ENCODE measurements around the gene SLC6A13. TPM values are rescaled to one million over a fixed set of nuclear protein-coding genes. Genes with fewer than 3 reads are reported as not detected.

Gene SLC6A13
- total and polyA plus RNA-seq, 2 experiments from 2014 or later = not detected

DNA sequence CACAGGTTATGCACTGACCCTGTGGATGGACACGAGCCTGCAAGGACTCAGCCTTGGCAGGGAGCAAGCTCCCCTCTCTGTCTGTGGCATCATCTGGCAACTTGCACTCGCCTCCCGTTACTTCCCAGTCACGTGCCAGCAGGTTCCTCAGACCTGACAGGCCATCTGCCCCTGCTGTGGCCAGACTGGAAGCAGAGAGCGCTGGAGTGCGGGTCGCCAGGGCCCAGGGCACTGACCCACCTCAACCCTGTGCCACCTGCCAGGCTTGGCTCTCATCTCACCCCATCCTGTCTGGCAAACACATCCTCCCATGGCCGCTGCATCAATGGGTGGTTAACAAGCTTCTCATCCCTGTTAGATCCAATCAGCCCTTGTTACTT, 77.1 kb downstream of the SLC6A13 start:
- Histone ChIP-seq H3K79me2 (ENCODE audit: insufficient read depth) (no peaks in the 10 kb centered on the region), H3K27me3 (replicated peaks; ENCODE audit: insufficient read depth) (0 out of 2 replicates have a peak, but pooled peaks cover 6% of the 10 kb centered on the region), H3K4me2 (ENCODE audit: unreplicated experiment) (no peak overlapping the region), H3K27ac (no peak overlapping the region), H3K36me3 (ENCODE audit: low read depth) (no peaks in the 10 kb centered on the region), H3K9me2 (ENCODE audit: insufficient read depth) (no peaks in the 10 kb centered on the region), H3K9ac (no peak overlapping the region), H3K4me3 (no peak overlapping the region), H4K20me1 (ENCODE audit: insufficient read depth) (no peaks in the 10 kb centered on the region), H2AFZ (no peak overlapping the region), H3K9me3 (ENCODE audit: low read depth) (no peaks in the 10 kb centered on the region), H3K4me1 (ENCODE audit: insufficient read depth) (0 out of 2 replicates have a peak, but pooled peaks cover 3% of the 10 kb centered on the region), H3F3A (ENCODE audit: insufficient read depth) (no peaks in the 10 kb centered on the region; the same call in 1 of the 2 replicates)
- in situ Hi-C loops (cut with MboI) = no loop called here
- no peak for DNase-seq
- no peak for TF ChIP-seq EZH2phosphoT487 (IDR thresholded peaks at IDR 0.05; ENCODE audit: insufficient read depth, low read depth)
- no peak for TF ChIP-seq EZH2 (IDR thresholded peaks at IDR 0.05; ENCODE audit: insufficient read depth, poor library complexity, severe bottlenecking)
- 61 to 69% methylated on average over 7 to 8 of the region's 8 CpGs for WGBS, 2 experiments (ENCODE audit: low coverage in 1 of 2, low lambda C conversion rate in 2 of 2, missing lambda C conversion rate in 2 of 2)

DNA sequence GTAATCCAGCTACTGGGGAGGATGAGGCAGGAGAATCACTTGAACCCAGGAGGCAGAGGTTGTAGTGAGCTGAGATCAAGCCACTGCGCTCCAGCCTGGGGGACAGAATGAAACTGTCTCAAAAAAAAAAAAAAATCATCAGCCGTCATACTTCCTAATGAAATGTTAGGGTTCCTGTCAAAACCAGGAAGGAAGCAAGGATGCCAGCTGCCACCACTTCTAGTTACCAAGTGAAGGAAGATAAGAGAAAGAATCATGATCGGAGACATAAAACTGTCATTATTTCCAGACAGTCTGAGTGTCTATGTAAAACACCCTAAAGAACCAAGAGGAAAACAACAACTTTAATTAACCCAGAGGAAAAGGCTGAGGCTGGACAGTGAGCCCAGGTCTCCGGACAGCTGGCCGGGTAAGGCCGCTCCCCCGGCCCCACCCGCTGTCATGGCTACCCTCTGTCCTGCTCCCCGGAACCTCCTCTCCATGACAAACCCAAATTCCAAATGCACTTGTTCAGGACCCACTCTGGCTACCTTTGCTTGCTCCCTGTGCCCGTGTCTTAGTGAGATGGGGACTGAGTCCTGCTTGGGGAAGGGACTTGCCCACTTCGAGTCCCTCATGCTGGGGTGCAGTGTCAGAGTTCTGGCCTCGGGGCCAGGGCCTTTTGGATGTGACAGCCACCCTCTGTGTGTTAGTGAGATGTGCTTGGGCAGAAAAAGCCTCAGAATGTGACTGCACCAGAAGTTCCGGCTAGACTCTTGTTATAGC, 77.6 kb downstream of the SLC6A13 start:
- H2AFZ ChIP-seq = no peak overlapping the region
- no peak for DNase-seq

DNA sequence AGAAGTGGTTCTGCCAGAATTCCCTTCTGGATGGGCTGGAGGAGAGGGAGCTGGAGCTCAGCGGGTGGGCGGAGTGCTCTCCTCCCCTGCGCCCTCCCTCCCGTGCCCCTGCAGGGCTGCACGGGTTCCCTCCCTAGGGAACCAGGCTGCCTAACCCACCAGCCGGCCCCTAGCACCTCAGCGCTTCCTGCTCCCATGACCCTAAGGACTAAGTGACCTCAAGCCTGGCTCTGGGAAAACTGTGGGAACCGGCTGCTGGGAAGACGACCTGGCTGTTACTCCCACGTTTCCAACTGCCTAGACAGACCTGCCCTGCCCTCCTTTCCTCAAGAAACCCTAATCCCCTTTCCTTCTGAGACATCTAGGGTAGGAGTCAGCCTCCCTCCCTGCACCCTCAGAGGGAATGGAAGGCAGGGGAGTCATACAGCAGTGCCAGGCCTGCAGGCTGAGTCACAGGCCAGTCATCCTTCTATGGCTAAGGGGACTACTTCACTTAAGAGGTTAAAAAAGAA, 80.2 kb downstream of the SLC6A13 start:
- Histone ChIP-seq H3K9ac (no peak overlapping the region), H3K27ac (no peak overlapping the region; the same call in 1 of the 2 replicates), H3K27me3 (replicated peaks; ENCODE audit: insufficient read depth) (no peaks in the 10 kb centered on the region)

More for the DNA sequence above, 77.6 kb downstream of the SLC6A13 start:
- WGBS, 2 experiments (ENCODE audit: low coverage in 1 of 2, low lambda C conversion rate in 2 of 2, missing lambda C conversion rate in 2 of 2) = 81 to 83% methylated on average over 13 of the region's 13 CpGs
- Histone ChIP-seq H3K9me2 (ENCODE audit: insufficient read depth) (no peaks in the 10 kb centered on the region), H3K9ac (no peak overlapping the region), H3K36me3 (ENCODE audit: low read depth) (no peaks in the 10 kb centered on the region), H4K20me1 (ENCODE audit: insufficient read depth) (no peaks in the 10 kb centered on the region), H3K79me2 (ENCODE audit: insufficient read depth) (no peaks in the 10 kb centered on the region), H3K27ac (no peak overlapping the region), H3K4me1 (ENCODE audit: insufficient read depth) (0 out of 2 replicates have a peak, but pooled peaks cover 3% of the 10 kb centered on the region), H3F3A (ENCODE audit: insufficient read depth) (no peaks in the 10 kb centered on the region; the same call in 1 of the 2 replicates), H3K4me3 (no peak overlapping the region), H3K9me3 (ENCODE audit: low read depth) (no peaks in the 10 kb centered on the region), H3K4me2 (ENCODE audit: unreplicated experiment) (no peak overlapping the region), H3K27me3 (replicated peaks; ENCODE audit: insufficient read depth) (0 out of 2 replicates have a peak, but pooled peaks cover under 1% of the 10 kb centered on the region)
- in situ Hi-C loops (cut with MboI) = no loop called here
- TF ChIP-seq EZH2 (IDR thresholded peaks at IDR 0.05; ENCODE audit: insufficient read depth, poor library complexity, severe bottlenecking) = no peak
- TF ChIP-seq EZH2phosphoT487 (IDR thresholded peaks at IDR 0.05; ENCODE audit: insufficient read depth, low read depth) = no peak

DNA sequence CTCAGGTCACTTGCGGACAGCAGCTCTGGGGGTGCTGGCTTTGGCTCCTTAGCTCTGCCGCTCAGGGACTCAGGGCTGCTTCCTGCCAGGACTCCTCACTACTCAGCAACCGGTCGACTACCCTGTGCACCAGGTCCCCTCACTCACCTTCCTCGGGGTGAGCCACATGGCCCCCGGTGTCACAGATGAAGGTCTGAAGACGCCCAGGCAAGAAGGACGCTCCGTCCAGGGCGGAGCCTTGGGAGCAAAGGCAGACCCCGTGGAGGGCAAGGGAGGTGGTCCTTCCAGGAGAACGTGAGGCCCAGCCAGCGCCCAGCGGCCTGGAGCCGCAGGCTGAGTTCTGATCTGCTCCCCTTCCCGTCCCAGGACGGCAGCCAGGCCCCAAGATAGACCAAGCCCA, 80.7 kb downstream of the SLC6A13 start:
- no peak for DNase-seq
- Histone ChIP-seq H3K36me3 (ENCODE audit: low read depth) (no peaks in the 10 kb centered on the region), H2AFZ (no peak overlapping the region), H3F3A (ENCODE audit: insufficient read depth) (no peaks in the 10 kb centered on the region; the same call in 1 of the 2 replicates), H3K27me3 (replicated peaks; ENCODE audit: insufficient read depth) (no peaks in the 10 kb centered on the region), H4K20me1 (ENCODE audit: insufficient read depth) (no peaks in the 10 kb centered on the region), H3K27ac (no peak overlapping the region), H3K79me2 (ENCODE audit: insufficient read depth) (no peaks in the 10 kb centered on the region), H3K9me2 (ENCODE audit: insufficient read depth) (no peaks in the 10 kb centered on the region), H3K9me3 (ENCODE audit: low read depth) (no peaks in the 10 kb centered on the region), H3K4me2 (ENCODE audit: unreplicated experiment) (no peak overlapping the region), H3K9ac (no peak overlapping the region), H3K4me1 (ENCODE audit: insufficient read depth) (peaks cover 3% of the 10 kb centered on the region; the same call in 1 of the 2 replicates), H3K4me3 (no peak overlapping the region)
- WGBS, 2 experiments (ENCODE audit: low coverage in 1 of 2, low lambda C conversion rate in 2 of 2, missing lambda C conversion rate in 2 of 2) = 78% methylated on average over 17 of the region's 17 CpGs
- no peak for TF ChIP-seq EZH2phosphoT487 (IDR thresholded peaks at IDR 0.05; ENCODE audit: insufficient read depth, low read depth)
- no peak for TF ChIP-seq EZH2 (IDR thresholded peaks at IDR 0.05; ENCODE audit: insufficient read depth, poor library complexity, severe bottlenecking)
- in situ Hi-C loops (cut with MboI) = no loop called here

More for the DNA sequence above, 80.2 kb downstream of the SLC6A13 start:
- no peaks in the 10 kb centered on the region for H3K9me2 ChIP-seq (ENCODE audit: insufficient read depth)
- 23 to 34% methylated on average over 8 to 10 of the region's 10 CpGs for WGBS, 2 experiments (ENCODE audit: low coverage in 1 of 2, low lambda C conversion rate in 2 of 2, missing lambda C conversion rate in 2 of 2)
- TF ChIP-seq EZH2phosphoT487 (IDR thresholded peaks at IDR 0.05; ENCODE audit: insufficient read depth, low read depth) (no peak), EZH2 (IDR thresholded peaks at IDR 0.05; ENCODE audit: insufficient read depth, poor library complexity, severe bottlenecking) (no peak)
- H2AFZ ChIP-seq = no peak overlapping the region
- no peak overlapping the region for H3K4me2 ChIP-seq (ENCODE audit: unreplicated experiment)
- DNase-seq = peak; percentile 84
- no peaks in the 10 kb centered on the region for H3K36me3 ChIP-seq (ENCODE audit: low read depth)
- no peak overlapping the region for H3K4me3 ChIP-seq
- no peaks in the 10 kb centered on the region for H3K9me3 ChIP-seq (ENCODE audit: low read depth)
- no peaks in the 10 kb centered on the region for H3K79me2 ChIP-seq (ENCODE audit: insufficient read depth)
- H4K20me1 ChIP-seq (ENCODE audit: insufficient read depth) = no peaks in the 10 kb centered on the region
- in situ Hi-C loops (cut with MboI) = no loop called here
- no peaks in the 10 kb centered on the region; the same call in 1 of the 2 replicates for H3F3A ChIP-seq (ENCODE audit: insufficient read depth)
- 0 out of 2 replicates have a peak, but pooled peaks cover 3% of the 10 kb centered on the region for H3K4me1 ChIP-seq (ENCODE audit: insufficient read depth)

Data from GM23248 (cell line).